Esophagus muscularis mucosa (tissue), 4 donors: Measurements from ENCODE around the gene CCNL1.

Experiments used
- CTCF ChIP-seq, 3 experiments: fragments of 200-600 bp in 2 of 3; fragments of 450-650 bp in 1 of 3; sonication (generic) in 2 of 3; IDR thresholded peaks; one replicate each; pipeline ENCODE4 v1.5.1; 2017 to 2019; ENCODE audit warnings: antibody characterized with exemption in 3 of 3, mild to moderate bottlenecking in 2 of 3, moderate library complexity in 1 of 3
- EP300 ChIP-seq: sonication (generic); formaldehyde crosslinking; IDR thresholded peaks from one replicate; pipeline ENCODE4 v1.6.1; 2017; ENCODE audit warnings: antibody characterized with exemption
- POLR2A ChIP-seq: fragments of 450-650 bp; IDR thresholded peaks from one replicate; pipeline ENCODE4 v1.6.1; 2017; ENCODE audit warnings: antibody characterized with exemption, moderate library complexity, mild to moderate bottlenecking, low read depth
- POLR2AphosphoS5 ChIP-seq, 2 donors: sonication (generic); formaldehyde crosslinking; IDR thresholded peaks; one replicate each; pipeline ENCODE4 v1.6.1; 2017; ENCODE audit warnings: antibody characterized with exemption in 2 of 2

- TF ChIP-seq CTCF (IDR thresholded peaks at IDR 0.05) (no peak), POLR2AphosphoS5 (IDR thresholded peaks at IDR 0.05) (no peak), POLR2A (no peak), EP300 (no peak)
Observed at GRCh38 chr3:157190380-157190872, 30.5 kb upstream of the CCNL1 start.
